Stimulated activated CD8-positive, alpha-beta memory T cell treated with anti-CD3 and anti-CD28 coated beads, Interleukin-2, amount 100 ng/mL, for 48 hours (primary cell): ENCODE data around the gene ATOSB.

Source experiments
- DNase-seq, 2 donors: peaks; one replicate each; pipeline ENCODE4 v3.0.0-alpha.2; 2020; ENCODE audit warnings: low read depth in 2 of 2

ATOSB gene

GRCh38 chr9:35054871-35055644 lies 60.6 kb downstream of the ATOSB start:
- DNase-seq = no peak

- no peak for DNase-seq
Measured at GRCh38 chr9:35054185-35054835, 61.4 kb downstream of the ATOSB start.
